HG02571 (cell line): ENCODE data around the gene ST8SIA4.
A peak's percentile ranks its signal among the peaks of the same experiment; 100 is the strongest.
"Not testable (repeated sequence)": the region's sequence is repeated elsewhere in the genome, so short reads cannot be mapped to it uniquely, and the experiment has no call there.

Experiments used
- ATAC-seq: cut with Tn5 transposase; IDR thresholded peaks from one replicate; pipeline ENCODE4 v1.9.1; 2021; ENCODE audit warnings: mild to moderate bottlenecking, moderate library complexity; ENCODE audit not compliant: unreplicated experiment

ST8SIA4 gene

DNA sequence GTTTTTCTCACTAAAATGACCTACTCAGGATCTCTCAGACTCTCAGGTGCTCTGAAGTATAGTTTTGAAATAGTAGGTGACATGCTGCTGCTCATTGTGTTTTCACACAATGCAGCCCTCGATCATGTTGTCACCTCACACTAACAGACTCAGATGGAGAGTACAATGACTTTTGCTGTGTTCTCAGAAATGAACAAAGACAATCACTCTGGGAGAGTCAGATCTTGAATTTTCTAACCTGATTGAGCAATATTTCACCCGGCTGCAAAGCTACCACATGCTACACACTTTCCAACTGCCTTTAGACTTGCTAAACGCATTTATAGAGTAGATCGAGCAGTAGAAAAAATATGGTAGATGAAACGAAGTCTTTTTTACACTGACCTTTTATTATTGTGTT is 113.4 kb downstream of the ST8SIA4 start:
- no peak for ATAC-seq

DNA sequence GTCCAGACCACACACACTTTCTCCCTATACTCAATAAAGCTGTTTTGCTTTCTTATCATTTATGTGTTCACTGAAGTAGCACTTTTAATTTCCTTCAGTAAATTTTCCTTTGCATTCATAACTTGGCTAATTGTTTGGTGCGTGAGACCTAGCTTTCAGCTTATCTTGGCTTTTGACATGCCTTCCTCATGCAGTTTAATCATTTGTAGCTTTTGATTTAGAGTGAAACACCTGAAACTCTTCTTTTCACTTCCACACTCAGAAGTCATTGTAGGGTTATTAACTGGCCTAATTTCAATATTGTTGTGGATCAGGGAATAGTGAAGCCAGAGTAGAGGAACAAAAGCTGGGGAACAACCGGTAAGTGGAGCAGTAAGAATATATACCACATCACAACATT is 114.7 kb downstream of the ST8SIA4 start:
- ATAC-seq, result no peak

DNA sequence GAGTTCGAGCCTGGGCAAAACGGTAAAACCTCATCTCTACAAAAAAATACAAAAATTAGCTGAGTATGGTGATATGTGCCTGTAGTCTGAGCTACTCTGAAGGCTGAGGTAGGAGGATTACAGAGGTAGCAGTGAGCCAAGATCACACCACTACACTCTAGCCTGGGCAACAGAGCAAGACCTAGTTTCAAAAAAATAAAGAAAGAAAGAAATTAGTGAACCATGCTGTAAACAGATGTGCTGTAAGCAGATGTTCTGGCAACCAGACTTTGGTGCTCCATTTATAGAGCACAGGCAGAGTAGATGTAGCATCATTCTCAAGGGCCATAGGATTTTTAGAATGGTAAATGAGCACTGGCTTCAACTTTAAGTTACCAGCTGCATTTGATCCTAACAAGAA is 115.4 kb downstream of the ST8SIA4 start:
- peak; percentile 73 for ATAC-seq

DNA sequence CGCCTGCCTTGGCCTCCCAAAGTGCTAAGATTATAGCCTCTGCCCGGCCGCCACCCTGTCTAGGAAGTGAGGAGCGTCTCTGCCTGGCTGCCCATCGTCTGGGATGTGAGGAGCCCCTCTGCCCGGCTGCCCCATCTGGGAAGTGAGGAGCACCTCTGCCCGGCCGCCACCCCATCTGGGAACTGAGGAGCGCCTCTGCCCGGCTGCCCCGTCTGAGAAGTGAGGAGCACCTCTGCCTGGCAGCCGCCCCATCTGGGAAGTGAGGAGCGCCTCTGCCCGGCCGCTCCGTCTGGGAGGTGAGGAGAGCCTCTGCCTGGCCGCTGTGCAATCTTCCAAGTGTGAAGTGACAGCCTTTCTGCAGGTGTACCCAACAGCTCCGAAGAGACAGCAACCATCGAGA is 117.5 kb downstream of the ST8SIA4 start:
- not testable (repeated sequence) for ATAC-seq

DNA sequence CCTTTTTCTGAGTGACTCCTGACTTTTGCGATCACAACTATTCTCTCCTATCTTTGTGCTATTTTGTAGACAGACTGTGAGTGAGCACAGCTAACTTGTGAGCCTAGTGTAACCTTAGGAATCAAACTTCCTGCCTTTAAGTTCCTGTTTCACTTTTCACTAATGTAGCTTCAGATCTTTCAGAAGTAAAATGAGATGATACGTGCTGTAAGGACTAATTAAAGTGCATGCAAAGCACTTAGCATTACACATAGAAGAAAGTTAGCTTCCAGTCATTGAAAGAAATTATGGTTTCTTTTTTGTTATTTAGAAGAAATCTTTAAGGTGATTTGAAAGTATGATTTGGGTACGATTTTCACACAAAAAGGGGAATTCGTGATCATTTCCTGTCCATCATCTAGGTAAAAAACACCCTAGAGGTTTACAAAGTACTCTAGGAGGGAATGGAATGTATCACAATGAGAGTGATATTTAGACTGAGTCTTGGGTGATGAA is 122.7 kb downstream of the ST8SIA4 start:
- ATAC-seq, result peak; percentile 80

DNA sequence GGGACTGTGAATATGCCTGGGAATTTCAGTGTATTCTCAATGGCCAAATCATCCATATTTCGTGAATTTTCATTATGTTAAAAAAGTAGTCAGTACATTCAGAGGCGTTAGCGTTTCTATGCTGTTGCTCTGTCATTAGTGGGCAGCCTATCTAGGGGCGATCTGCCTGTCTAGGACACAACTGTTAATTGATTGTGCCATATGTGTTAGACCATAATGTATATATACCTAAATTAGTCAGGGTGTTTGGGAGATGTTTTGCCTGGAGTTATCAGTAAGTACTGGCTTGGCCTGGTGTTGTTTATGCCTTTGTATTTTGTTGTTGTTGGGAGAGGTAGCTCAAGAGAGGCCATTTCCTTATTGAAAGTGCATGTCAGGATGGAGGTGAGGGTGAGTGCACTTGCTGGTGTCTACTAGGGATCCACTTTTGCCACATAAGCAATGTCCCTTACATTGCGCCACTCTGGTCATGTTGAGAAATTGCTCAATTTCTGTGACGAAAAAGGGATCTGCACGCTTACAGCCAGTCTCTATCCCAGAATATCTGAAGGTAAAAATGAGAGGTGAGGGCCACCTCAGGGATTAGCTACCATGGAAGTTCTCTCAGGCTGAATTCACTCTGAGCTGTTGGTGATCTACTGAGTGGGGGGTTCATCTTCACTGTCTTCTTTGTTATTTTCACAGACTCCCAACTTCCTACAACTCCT is 123.3 kb downstream of the ST8SIA4 start:
- ATAC-seq, result peak; percentile 25

DNA sequence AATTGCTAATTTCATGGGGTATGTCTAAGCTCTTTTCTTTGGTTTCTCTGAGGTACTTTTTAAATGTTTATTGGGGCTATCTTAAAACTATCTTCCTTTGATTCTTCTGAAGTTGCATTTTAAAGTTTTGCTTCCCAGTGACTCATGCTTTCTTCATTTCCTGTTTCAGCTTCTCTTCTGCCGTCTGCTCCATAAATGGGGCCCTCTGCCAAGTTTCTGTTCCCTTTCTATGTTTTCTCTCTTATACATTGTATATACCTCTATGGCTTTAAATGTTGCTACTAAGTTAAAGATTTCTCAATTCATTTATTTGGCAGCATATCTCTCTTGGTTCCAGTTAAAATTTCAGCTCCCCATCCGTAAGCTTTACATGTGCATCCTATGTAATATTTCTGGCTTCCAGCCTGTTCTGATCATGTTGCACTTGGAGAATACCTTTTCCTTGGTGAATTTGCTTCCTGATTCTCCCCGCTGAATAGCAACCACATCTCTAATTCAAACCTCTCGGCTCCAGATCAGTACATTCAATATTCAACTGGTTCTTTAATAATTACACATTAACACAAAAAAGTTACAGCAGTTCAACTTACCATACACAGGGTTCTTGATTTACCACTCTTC is 125.3 kb downstream of the ST8SIA4 start:
- ATAC-seq, result peak; percentile 77

DNA sequence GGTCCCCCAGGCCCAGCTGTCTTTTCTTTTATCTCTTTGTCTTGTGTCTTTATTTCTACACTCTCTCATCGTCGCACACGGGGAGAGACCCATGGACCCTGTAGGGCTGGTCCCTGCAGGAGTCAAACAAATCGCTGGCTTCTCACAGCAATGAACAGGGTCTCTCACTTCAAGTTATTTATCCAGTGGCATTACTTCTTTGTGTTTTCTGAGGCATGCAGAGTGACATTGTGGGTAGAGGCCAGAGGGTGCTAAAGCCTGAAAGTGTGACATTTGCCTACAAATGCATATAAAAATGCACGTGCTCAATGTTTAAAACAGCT is 127.6 kb downstream of the ST8SIA4 start:
- no peak for ATAC-seq

DNA sequence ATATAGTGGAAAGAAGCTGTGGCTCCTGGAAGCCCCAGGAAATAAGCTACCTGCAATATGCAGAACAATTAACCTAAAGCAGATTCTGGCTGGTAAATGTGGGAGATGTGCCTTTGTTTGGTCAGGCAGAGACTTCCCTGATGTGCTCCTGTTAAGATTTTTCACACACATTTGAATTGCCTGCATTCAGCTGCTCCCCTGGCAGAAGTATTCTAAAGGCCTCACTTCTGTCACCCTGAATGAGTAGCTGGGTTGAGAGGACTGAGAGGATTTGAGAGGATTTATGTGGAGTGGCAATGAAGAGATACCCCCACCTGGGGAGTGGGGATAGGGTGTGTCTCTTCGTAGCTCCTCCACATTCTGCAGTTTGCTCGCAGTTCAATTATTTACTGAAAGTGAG is 130.5 kb downstream of the ST8SIA4 start:
- ATAC-seq, result no peak

DNA sequence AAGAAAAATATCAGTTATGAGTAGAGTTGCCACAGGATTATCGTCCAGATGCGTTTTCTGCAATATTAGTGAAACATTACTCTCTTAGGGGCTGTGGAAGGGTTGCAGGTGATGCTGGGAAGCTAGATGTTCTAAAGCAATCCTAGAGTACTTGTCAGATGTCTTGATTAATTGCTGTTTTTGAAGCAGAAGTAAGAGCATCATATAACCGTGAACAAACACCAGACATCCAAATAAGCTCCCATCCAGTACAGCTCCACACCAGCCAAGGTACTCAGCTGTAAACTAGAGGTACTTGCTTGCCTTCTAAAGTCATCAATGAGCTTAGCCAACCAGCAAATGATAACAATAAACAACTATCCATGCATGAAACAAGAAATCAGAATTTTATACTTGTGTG is 131.1 kb downstream of the ST8SIA4 start:
- ATAC-seq, result no peak

DNA sequence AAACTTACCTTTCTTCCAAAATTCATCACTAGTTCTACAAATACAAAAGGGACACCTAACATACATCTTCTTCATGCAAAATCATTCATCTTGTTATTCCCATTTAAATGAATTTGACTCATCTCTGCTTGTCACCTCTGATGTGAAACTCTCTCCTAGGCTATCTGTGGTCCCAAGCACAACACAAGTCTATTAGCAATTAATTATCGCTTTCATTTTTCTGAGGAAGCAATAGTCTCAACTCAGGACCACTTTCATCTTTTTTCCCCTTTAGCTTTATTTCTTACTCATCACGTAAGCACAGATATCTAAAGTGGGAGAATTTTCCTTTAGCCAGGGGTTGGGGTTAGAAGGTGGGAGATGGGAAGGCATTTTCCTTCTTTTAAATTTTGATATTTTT is 131.9 kb downstream of the ST8SIA4 start:
- ATAC-seq, result no peak

DNA sequence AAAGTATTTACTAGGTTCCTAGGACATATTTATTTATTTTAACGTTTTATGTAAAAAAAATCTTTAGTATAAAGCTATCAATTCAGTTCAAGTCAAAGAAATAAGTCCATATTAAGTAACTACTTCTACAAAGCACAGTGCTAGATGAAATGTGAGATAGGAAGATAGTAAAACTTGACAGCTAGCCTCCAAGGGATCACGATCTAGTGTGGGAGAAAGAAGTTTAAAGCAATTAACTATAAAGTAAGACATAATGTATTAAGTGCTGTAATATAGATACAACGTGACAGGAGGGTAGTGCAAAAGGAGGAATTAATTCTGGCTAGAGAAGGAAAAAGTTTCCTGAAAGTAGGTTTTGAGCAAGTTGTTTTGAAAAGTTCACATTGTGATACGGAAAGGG is 134.9 kb downstream of the ST8SIA4 start:
- ATAC-seq, result no peak

DNA sequence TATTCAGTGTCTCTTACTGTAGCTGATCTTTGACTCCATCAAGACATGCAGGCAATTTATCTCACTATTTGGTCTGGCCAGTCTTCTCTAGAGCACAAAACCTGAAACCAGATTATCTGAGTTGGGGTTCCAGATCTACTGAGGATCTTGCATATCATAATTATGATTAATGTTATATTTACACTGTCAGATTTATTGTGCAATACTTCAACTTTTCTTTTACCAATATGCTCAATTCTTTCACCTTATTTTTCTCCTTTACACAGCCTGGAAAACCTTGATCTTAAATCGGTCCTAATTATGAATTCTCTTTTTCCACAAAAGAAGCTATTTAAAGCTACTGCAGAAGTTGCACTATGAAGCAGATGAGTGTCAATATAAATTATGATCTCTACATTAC is 140.1 kb downstream of the ST8SIA4 start:
- ATAC-seq, result no peak

DNA sequence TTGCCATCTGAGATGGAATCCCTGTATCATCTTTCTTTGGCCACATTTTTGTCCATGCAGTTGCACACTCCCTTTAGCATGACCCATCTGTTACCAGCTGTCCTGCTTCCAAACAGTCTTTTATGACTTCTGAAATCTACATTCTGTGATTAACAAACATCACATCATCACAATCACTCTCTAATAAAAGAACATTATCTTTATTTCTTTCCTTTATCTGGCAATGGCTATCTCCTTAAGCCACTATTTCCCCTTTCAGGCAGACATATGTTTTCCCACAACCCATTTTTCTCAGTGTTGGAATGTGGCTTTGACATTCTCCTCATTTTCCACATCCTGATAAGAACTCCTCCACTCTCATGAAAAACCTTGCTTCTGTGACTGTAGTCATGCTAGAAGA is 141.0 kb downstream of the ST8SIA4 start:
- no peak for ATAC-seq

DNA sequence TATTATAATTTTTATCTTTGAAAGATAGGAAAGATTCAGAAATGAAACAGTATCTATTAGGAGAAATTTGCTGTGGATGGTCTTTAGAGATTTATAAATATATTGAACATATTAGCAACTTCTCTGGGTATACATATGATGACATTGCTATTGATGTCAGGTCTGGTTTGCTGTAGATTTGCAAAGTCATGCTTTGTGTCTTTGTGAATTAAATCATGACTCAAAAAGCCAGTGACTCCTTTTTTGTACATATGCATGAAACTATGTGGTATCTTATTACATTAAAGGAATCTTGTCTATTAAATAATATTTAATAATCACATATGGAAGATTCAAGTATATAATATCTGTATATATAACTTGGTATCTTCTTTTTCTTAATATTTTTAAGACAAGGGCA is 141.9 kb downstream of the ST8SIA4 start:
- no peak for ATAC-seq

DNA sequence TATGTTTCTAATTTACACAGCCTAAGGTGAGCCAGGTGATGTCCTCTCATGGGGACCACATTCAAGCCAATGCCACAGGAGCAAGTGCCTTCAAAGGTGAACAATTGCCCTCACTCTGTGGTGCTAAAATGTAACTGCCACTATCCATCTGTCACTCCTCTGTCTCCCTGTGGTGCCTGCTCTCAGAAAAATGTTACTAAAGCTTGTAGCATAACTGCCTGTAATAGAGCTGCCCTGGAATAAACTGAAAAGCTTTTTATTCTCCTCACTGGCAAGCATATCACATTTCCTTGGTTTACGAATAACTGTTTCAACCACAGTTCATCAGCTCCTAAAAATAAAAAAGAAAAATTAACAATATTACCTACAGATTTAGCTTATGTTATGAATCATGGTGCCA is 142.4 kb downstream of the ST8SIA4 start:
- ATAC-seq, result no peak

DNA sequence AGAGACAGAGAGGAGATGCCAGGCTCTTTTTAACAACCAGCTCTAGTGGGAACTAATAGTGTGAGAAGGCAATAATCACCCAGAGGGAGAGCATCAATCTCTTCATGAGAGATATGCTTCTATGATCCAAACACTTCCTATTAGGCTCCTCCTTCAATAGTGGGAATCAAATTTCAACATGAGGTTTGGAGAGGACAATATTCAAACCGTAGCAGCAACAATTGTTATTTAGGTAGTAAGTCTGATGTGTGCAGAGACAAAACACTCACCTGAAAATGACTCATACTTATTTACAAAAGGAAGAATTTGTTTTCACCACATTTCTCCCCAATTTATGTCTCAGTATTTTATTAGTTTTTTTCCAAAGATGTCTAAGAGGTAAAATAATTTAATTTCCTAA is 144.3 kb downstream of the ST8SIA4 start:
- ATAC-seq, result no peak

DNA sequence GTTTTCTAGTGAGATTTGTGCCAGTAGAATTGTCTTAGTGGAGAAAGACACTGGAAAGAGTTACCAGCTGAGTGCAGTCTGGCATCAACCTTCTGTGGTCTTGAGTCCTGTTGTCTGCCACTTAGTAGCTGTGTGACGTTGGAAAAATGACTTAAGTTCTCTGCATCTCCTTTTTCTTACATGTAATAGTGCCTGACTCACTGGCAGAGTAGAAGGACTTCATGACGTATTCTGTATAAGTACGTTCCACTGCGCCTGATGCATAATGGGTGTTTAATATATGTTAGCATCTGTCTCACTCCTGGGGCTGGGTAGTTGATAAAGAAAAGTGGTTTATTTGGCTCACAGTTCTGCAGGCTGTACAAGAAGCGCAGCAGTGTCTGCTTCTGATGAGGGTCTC is 144.8 kb downstream of the ST8SIA4 start:
- ATAC-seq, result no peak

DNA sequence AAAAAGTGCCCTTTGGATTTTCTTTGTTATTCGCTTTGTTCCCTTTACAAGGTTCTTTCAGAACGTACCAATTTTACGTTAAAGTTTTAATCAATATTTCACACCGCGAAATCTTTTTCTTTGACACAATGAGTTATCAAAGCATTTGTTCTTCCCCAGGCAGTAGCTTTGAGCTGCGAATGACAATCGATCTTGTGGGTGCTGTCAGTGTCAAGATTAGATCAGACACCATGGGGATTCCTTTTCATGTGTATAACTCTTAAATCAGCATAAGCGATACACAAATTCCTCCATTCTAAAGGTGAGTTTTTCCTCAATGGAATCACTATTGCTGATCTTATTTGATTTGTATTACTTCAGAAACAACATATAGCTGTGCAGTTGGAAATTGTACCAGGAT is 145.5 kb downstream of the ST8SIA4 start:
- ATAC-seq, result no peak
